ENCODE results near the gene KLHL36. TPM values are rescaled to one million over a fixed set of nuclear protein-coding genes. Genes with fewer than 3 reads are reported as not detected.

KLHL36 gene
- total and polyA plus RNA-seq, 4 donors: 11.5 to 53.6 (median 16.9) TPM

- DNase-seq (ENCODE audit: low spot score): no peak
- TF ChIP-seq MAX (IDR thresholded peaks at IDR 0.05): no peak
- TF ChIP-seq EGR1 (IDR thresholded peaks at IDR 0.05; ENCODE audit: low read depth in 2 of 2): no peak
- TF ChIP-seq GABPA (IDR thresholded peaks at IDR 0.05 in 1 of 2, conservative IDR thresholded peaks at IDR 0.05 in 1 of 2): no peak
- TF ChIP-seq CTCF (IDR thresholded peaks at IDR 0.05; ENCODE audit: low read depth, low read length, missing input control): no peak
- no peak for TF ChIP-seq YY1 (IDR thresholded peaks at IDR 0.05)
- TF ChIP-seq, protein P1, sequence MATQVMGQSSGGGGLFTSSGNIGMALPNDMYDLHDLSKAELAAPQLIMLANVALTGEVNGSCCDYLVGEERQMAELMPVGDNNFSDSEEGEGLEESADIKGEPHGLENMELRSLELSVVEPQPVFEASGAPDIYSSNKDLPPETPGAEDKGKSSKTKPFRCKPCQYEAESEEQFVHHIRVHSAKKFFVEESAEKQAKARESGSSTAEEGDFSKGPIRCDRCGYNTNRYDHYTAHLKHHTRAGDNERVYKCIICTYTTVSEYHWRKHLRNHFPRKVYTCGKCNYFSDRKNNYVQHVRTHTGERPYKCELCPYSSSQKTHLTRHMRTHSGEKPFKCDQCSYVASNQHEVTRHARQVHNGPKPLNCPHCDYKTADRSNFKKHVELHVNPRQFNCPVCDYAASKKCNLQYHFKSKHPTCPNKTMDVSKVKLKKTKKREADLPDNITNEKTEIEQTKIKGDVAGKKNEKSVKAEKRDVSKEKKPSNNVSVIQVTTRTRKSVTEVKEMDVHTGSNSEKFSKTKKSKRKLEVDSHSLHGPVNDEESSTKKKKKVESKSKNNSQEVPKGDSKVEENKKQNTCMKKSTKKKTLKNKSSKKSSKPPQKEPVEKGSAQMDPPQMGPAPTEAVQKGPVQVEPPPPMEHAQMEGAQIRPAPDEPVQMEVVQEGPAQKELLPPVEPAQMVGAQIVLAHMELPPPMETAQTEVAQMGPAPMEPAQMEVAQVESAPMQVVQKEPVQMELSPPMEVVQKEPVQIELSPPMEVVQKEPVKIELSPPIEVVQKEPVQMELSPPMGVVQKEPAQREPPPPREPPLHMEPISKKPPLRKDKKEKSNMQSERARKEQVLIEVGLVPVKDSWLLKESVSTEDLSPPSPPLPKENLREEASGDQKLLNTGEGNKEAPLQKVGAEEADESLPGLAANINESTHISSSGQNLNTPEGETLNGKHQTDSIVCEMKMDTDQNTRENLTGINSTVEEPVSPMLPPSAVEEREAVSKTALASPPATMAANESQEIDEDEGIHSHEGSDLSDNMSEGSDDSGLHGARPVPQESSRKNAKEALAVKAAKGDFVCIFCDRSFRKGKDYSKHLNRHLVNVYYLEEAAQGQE (IDR thresholded peaks at IDR 0.05): no peak
- no peak for TF ChIP-seq HNF4G (IDR thresholded peaks at IDR 0.05)
- no peak for TF ChIP-seq NR2F2 (IDR thresholded peaks at IDR 0.05)
- TF ChIP-seq HNF4A (conservative IDR thresholded peaks at IDR 0.05): no peak
- Histone ChIP-seq H3K36me3 (ENCODE audit: control insufficient read depth in 4 of 4, insufficient read depth in 3 of 4, low read depth in 1 of 4, low read length in 3 of 4) (no peaks in the 10 kb centered on the region), H3K9me3 (ENCODE audit: control insufficient read depth in 4 of 4, low read length in 3 of 4) (no peaks in the 10 kb centered on the region), H3K4me1 (ENCODE audit: control insufficient read depth in 4 of 4, insufficient read depth in 4 of 4, low read length in 3 of 4) (peaks cover 0 to 6% (median 2%) of the 10 kb centered on the region in 4 donors), H3K27me3 (ENCODE audit: control insufficient read depth in 4 of 4, insufficient read depth in 4 of 4, low read length in 3 of 4) (no peaks in the 10 kb centered on the region), H3K9ac (ENCODE audit: low read depth in 1 of 2, low read length in 2 of 2) (no peak overlapping the region), H3K27ac (ENCODE audit: low read depth in 1 of 2, low read length in 2 of 2) (no peak overlapping the region), H3K4me3 (ENCODE audit: low read depth in 1 of 3, low read length in 3 of 3) (no peak overlapping the region)
- 80% methylated on average over 10 of the region's 10 CpGs for WGBS
Measured at GRCh38 chr16:84629580-84629979, 18.7 kb upstream of the KLHL36 start.

DNA sequence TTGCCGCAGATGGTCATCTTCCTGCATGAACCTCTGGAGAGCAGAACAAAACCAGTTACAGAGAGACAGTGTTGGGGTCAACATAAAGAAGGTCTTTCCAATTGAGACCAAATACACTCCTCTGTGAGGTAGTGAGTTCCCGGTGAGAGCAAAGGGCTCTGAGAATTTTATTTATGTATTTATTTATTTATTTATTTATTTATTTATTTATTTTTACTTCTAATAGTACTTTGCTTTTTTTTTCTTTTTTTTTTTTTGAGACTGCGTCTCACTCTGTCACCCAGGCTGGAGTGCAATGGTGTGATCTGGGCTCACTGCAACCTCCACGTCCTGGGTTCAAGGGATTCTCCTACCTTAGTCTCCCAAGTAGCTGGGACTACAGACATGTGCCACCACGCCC is 18.3 kb upstream of the KLHL36 start:
- no peak for TF ChIP-seq JUND (IDR thresholded peaks at IDR 0.05)
- TF ChIP-seq FOXA2 (IDR thresholded peaks at IDR 0.05): no peak
- no peak for TF ChIP-seq HNF4A (conservative IDR thresholded peaks at IDR 0.05)
- Histone ChIP-seq H3K9me3 (ENCODE audit: control insufficient read depth in 4 of 4, low read length in 3 of 4) (no peaks in the 10 kb centered on the region), H3K9ac (ENCODE audit: low read depth in 1 of 2, low read length in 2 of 2) (no peak overlapping the region), H3K36me3 (ENCODE audit: control insufficient read depth in 4 of 4, insufficient read depth in 3 of 4, low read depth in 1 of 4, low read length in 3 of 4) (no peaks in the 10 kb centered on the region), H3K27ac (ENCODE audit: low read depth in 1 of 2, low read length in 2 of 2) (no peak overlapping the region), H3K27me3 (ENCODE audit: control insufficient read depth in 4 of 4, insufficient read depth in 4 of 4, low read length in 3 of 4) (no peaks in the 10 kb centered on the region), H3K4me3 (ENCODE audit: low read depth in 1 of 3, low read length in 3 of 3) (no peak overlapping the region), H3K4me1 (ENCODE audit: control insufficient read depth in 4 of 4, insufficient read depth in 4 of 4, low read length in 3 of 4) (peaks cover 0 to 6% (median 2%) of the 10 kb centered on the region in 4 donors)
- 90% methylated on average over 5 of the region's 5 CpGs for WGBS
- no peak for DNase-seq (ENCODE audit: low spot score)

GRCh38 chr16:84630446-84631152 is 17.7 kb upstream of the KLHL36 start:
- Histone ChIP-seq H3K4me3 (ENCODE audit: low read depth in 1 of 3, low read length in 3 of 3) (no peak overlapping the region), H3K27ac (ENCODE audit: low read depth in 1 of 2, low read length in 2 of 2) (no peak overlapping the region), H3K4me1 (ENCODE audit: control insufficient read depth in 4 of 4, insufficient read depth in 4 of 4, low read length in 3 of 4) (peaks cover 0 to 6% (median 3%) of the 10 kb centered on the region in 4 donors), H3K9ac (ENCODE audit: low read depth in 1 of 2, low read length in 2 of 2) (no peak overlapping the region), H3K9me3 (ENCODE audit: control insufficient read depth in 4 of 4, low read length in 3 of 4) (no peaks in the 10 kb centered on the region), H3K36me3 (ENCODE audit: control insufficient read depth in 4 of 4, insufficient read depth in 3 of 4, low read depth in 1 of 4, low read length in 3 of 4) (no peaks in the 10 kb centered on the region), H3K27me3 (ENCODE audit: control insufficient read depth in 4 of 4, insufficient read depth in 4 of 4, low read length in 3 of 4) (no peaks in the 10 kb centered on the region)
- TF ChIP-seq RXRA (IDR thresholded peaks at IDR 0.05): no peak
- TF ChIP-seq, protein P2, sequence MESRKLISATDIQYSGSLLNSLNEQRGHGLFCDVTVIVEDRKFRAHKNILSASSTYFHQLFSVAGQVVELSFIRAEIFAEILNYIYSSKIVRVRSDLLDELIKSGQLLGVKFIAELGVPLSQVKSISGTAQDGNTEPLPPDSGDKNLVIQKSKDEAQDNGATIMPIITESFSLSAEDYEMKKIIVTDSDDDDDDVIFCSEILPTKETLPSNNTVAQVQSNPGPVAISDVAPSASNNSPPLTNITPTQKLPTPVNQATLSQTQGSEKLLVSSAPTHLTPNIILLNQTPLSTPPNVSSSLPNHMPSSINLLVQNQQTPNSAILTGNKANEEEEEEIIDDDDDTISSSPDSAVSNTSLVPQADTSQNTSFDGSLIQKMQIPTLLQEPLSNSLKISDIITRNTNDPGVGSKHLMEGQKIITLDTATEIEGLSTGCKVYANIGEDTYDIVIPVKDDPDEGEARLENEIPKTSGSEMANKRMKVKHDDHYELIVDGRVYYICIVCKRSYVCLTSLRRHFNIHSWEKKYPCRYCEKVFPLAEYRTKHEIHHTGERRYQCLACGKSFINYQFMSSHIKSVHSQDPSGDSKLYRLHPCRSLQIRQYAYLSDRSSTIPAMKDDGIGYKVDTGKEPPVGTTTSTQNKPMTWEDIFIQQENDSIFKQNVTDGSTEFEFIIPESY (IDR thresholded peaks at IDR 0.05): no peak
- WGBS: 94% methylated on average over 16 of the region's 16 CpGs
- DNase-seq (ENCODE audit: low spot score): no peak

Measured in liver (tissue), 9 donors.